LNCaP clone FGC (cell line): Measurements from ENCODE around the gene ANKRD34A.
"Not testable (repeated sequence)": the region's sequence is repeated elsewhere in the genome, so short reads cannot be mapped to it uniquely, and the experiment has no call there.

Experiments used
- DNase-seq: peaks from one replicate; pipeline ENCODE4 v3.0.0-alpha.2; 2011; ENCODE audit warnings: low read depth
- H3K4me3 ChIP-seq: 2 replicates; pipeline ENCODE4 v1.5.1; 2011; ENCODE audit warnings: mild to moderate bottlenecking, low read depth, low read length, control low read depth
- CTCF ChIP-seq: IDR thresholded peaks from 2 replicates; pipeline ENCODE4 v1.5.1; 2012; ENCODE audit warnings: mild to moderate bottlenecking; ENCODE audit not compliant: control insufficient read depth, insufficient read depth; ENCODE audit errors: extremely low read depth

The ANKRD34A gene

DNA sequence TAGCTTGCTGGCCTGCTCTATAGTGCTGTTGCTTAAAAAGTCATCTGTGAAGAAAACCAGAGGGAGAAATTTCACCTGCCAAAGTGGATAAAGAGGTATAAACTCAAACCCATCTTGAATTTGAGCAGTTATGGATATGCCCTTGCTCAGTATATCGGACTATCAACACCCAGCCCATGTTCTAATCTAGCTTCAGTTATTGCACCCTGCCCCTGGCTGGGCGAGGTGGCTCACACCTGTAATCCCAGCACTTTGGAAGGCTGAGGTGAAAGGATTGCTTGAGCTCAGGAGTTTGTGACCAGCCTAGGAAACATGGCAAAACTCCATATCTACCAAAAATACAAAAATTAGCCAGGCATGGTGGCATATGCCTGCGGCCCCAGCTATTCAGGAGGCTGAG is 19.8 kb downstream of the ANKRD34A start:
- H3K4me3 ChIP-seq: no peak overlapping the region
- no peak for TF ChIP-seq CTCF
- DNase-seq: no peak

- no peak overlapping the region for H3K4me3 ChIP-seq
- DNase-seq: no peak
- TF ChIP-seq CTCF: no peak
Observed at GRCh38 chr1:145942871-145943270, 21.5 kb downstream of the ANKRD34A start.

- no peak overlapping the region for H3K4me3 ChIP-seq
- no peak for DNase-seq
- TF ChIP-seq CTCF: no peak
Observed at GRCh38 chr1:145942405-145942804, 22.0 kb downstream of the ANKRD34A start.

DNA sequence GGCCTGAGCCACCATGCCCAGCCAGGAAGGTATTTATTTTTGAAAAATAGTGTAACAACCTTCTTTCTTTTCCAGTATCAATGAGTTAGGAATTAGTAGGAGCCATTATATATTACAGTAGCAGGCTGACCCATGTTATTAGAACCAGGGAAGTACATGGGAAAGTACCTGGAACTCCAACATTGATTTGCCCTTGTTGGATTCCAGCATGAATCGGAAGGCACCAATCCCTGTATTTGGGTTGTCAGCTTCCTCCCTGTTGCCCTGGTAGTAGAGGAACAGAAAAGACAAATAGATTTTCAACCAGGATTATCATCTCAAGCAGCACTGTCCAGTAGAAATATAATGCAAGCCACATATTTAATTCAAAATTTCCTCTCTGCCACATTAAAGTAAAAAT is 26.9 kb downstream of the ANKRD34A start:
- no peak for TF ChIP-seq CTCF
- no peak overlapping the region for H3K4me3 ChIP-seq
- DNase-seq: no peak

DNA sequence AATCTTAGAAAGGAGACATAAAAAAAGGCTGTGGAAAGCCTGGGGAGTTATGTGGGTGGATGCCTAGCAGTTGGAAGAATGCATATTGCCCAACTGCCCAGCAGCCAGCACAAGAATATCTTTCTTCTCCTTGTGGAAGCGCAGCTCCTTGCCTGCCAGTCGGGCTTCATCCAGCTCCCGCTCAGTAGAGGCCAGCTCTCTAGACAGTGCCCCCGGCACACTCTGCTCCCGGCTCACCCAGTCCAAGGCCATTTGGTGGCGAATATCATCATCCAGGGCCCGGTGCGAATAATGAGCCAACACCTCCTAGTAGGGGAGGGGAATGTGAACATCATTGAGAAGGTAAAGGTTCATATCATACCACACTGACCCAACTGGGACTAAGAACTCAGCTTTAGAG is 28.1 kb downstream of the ANKRD34A start:
- no peak for DNase-seq
- no peak for TF ChIP-seq CTCF
- no peak overlapping the region for H3K4me3 ChIP-seq

- TF ChIP-seq CTCF: no peak
- DNase-seq: no peak
- H3K4me3 ChIP-seq: no peak overlapping the region
Observed at GRCh38 chr1:145935708-145936107, 28.7 kb downstream of the ANKRD34A start.

- not testable (repeated sequence) for H3K4me3 ChIP-seq, DNase-seq
Observed at GRCh38 chr1:145932522-145933009, 31.8 kb downstream of the ANKRD34A start.
